Measurements from ENCODE around the gene PDE2A.

DNA sequence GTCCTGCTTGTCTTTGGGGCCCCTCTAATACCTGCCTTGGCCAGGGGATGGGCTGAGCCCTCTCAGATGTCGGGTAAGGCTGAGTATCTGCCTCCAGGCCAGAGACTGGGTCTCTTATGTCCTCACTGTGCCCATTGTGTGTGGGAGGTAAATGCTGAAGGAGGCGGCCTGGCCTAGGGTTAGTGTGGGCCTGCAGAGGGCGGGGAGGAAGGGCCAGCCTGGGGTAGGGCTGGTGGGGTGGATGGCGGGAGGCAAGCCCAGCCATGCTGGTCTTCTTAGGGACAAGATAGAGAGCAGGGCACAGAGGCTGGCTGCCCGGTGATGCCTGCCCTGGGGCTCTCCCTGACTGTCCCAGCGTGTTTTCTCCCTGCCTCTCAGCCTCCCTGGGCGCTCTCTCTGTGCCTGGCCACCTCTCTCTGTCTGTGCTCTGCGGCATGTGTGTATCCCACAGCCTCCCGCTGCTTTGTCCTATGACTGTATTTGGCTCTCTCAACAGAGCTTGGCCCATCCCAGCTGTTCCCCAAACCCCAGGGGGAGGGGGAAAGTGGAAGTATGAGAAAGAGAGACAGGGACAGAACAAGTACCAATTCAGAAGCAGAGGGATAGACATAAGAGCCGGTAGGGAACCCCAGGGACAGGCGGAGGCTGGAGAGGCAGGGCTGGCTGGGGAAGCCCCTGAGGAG lies 57.0 kb downstream of the PDE2A start:
- TF ChIP-seq GATA2 (IDR thresholded peaks at IDR 0.05; ENCODE audit: low read depth, low read length) (no peak), GATA3 (IDR thresholded peaks at IDR 0.05; ENCODE audit: low read depth, low read length) (no peak)
